OCI-LY7 (cell line): ENCODE measurements around the gene ZCCHC10. TPM values are rescaled to one million over a fixed set of nuclear protein-coding genes. Genes with fewer than 3 reads are reported as not detected.

Experiments used
- BruUV-seq: library from RNA; stranded (reverse); fragments of 400-500 nt; replicated peaks from 2 replicates; lab custom pipeline; 2021; lab: Mats Ljungman, UMichigan
- CTCF ChIA-PET: fragments of 300-600 bp; sonication (Branson Sonifier 250); formaldehyde crosslinking; loops from one replicate; lab custom pipeline; 2022; ENCODE audit warnings: antibody characterized with exemption; ENCODE audit not compliant: unreplicated experiment; lab: Charles Lee
- POLR2A ChIA-PET: fragments of 300-600 bp; sonication (Branson Sonifier 250); formaldehyde crosslinking; loops from one replicate; lab custom pipeline; 2022; ENCODE audit warnings: antibody characterized with exemption; lab: Charles Lee
- DNase-seq: peaks from one replicate; pipeline ENCODE4 v3.0.0-alpha.2; 2015; ENCODE audit warnings: low spot score
- H2AFZ ChIP-seq: fragments of 200-600 bp; sonication (generic), shearing (Covaris generic); 2 replicates; pipeline ENCODE4 v1.6.1; 2014; ENCODE audit warnings: mild to moderate bottlenecking, antibody characterized with exemption, low read length, moderate library complexity
- H3K27ac ChIP-seq: fragments of 200-600 bp; sonication (generic); 2 replicates; pipeline ENCODE4 v1.5.1; 2014; ENCODE audit warnings: mixed run types, low read depth, mild to moderate bottlenecking, moderate library complexity, low read length, inconsistent platforms; ENCODE audit not compliant: poor library complexity, severe bottlenecking
- H3K36me3 ChIP-seq: fragments of 200-600 bp; sonication (generic); 2 replicates; pipeline ENCODE4 v1.6.1; 2014; ENCODE audit warnings: mild to moderate bottlenecking, antibody characterized with exemption, low read length, moderate library complexity, mixed read lengths; ENCODE audit not compliant: insufficient read depth
- H3K4me1 ChIP-seq: fragments of 200-600 bp; sonication (generic); 2 replicates; pipeline ENCODE4 v1.5.1; 2014; ENCODE audit warnings: mild to moderate bottlenecking, low read length; ENCODE audit not compliant: insufficient read depth, poor library complexity, severe bottlenecking
- H3K4me2 ChIP-seq: fragments of 200-600 bp; sonication (generic); 2 replicates; pipeline ENCODE4 v1.6.1; 2014; ENCODE audit warnings: mild to moderate bottlenecking, low read length
- H3K4me3 ChIP-seq: fragments of 200-600 bp; sonication (generic); 2 replicates; pipeline ENCODE4 v1.5.1; 2014; ENCODE audit warnings: mild to moderate bottlenecking, low read depth, low read length; ENCODE audit not compliant: poor library complexity, severe bottlenecking
- H3K79me2 ChIP-seq: fragments of 200-600 bp; sonication (generic); 2 replicates; pipeline ENCODE4 v1.6.1; 2016; ENCODE audit warnings: low read depth, mild to moderate bottlenecking, low read length, moderate library complexity, mixed read lengths; ENCODE audit not compliant: insufficient read depth
- H3K9me2 ChIP-seq: fragments of 200-600 bp; sonication (generic); 2 replicates; pipeline ENCODE4 v1.6.1; 2016; ENCODE audit warnings: mild to moderate bottlenecking, low read length, mixed read lengths; ENCODE audit not compliant: insufficient read depth
- H3K9me3 ChIP-seq: fragments of 200-600 bp; sonication (generic); 2 replicates; pipeline ENCODE4 v1.6.1; 2014; ENCODE audit warnings: mild to moderate bottlenecking, mixed run types, low read length, mixed read lengths
- H4K20me1 ChIP-seq: fragments of 200-600 bp; sonication (generic); 2 replicates; pipeline ENCODE4 v1.6.1; 2014; ENCODE audit warnings: mild to moderate bottlenecking, antibody characterized with exemption, low read length, moderate library complexity, mixed read lengths; ENCODE audit not compliant: insufficient read depth
- EZH2phosphoT487 ChIP-seq: fragments of 200-600 bp; sonication (generic); IDR thresholded peaks from 2 replicates; pipeline ENCODE4 v1.6.1; 2018; ENCODE audit warnings: low read depth, borderline replicate concordance, mild to moderate bottlenecking, mixed run types, antibody characterized with exemption, low read length, moderate library complexity, mixed read lengths
- intact Hi-C: fragments of 100-400 bp; cut with micrococcal nuclease; formaldehyde crosslinking; loops from one replicate; pipeline ENCODE4 v1.10.0; 2022; ENCODE audit not compliant: unreplicated experiment
- total RNA-seq, 2 experiments: library from RNA; depleted of rRNA in 1 of 2; stranded (reverse); fragments of >200 nt in 1 of 2; shearing (Covaris generic) in 1 of 2; gene quantifications; 2 replicates each; pipeline ENCODE4 v1.2.3, GENCODE V29; 2014 to 2022
- TF ChIP-seq, protein P1 (sequence below): fragments of 200-600 bp; sonication (generic); conservative IDR thresholded peaks from 2 replicates; pipeline ENCODE4 v1.5.1; 2014; ENCODE audit warnings: mild to moderate bottlenecking, antibody characterized with exemption, low read length, moderate library complexity, mixed read lengths

Gene ZCCHC10
- total RNA-seq, 2 experiments from 2014 or later: 27.2 to 45.4 TPM

- Histone ChIP-seq H4K20me1 (peaks cover 10% of the 10 kb centered on the region), H3K36me3 (peaks cover 44% of the 10 kb centered on the region), H3K4me2 (peak within 1 kb of the TSS; percentile 93), H2AFZ (peak within 1 kb of the TSS; percentile 30; the same call in 1 of the 2 replicates), H3K9me2 (no peaks in the 10 kb centered on the region), H3K4me1 (peaks cover 38% of the 10 kb centered on the region), H3K27ac (peak within 1 kb of the TSS; percentile 97), H3K79me2 (peaks cover 70% of the 10 kb centered on the region), H3K4me3 (peak within 1 kb of the TSS; percentile 99), H3K9me3 (no peaks in the 10 kb centered on the region)
- DNase-seq: peak; percentile 100
- BruUV-seq: no TSS peak
- TF ChIP-seq, protein P1, sequence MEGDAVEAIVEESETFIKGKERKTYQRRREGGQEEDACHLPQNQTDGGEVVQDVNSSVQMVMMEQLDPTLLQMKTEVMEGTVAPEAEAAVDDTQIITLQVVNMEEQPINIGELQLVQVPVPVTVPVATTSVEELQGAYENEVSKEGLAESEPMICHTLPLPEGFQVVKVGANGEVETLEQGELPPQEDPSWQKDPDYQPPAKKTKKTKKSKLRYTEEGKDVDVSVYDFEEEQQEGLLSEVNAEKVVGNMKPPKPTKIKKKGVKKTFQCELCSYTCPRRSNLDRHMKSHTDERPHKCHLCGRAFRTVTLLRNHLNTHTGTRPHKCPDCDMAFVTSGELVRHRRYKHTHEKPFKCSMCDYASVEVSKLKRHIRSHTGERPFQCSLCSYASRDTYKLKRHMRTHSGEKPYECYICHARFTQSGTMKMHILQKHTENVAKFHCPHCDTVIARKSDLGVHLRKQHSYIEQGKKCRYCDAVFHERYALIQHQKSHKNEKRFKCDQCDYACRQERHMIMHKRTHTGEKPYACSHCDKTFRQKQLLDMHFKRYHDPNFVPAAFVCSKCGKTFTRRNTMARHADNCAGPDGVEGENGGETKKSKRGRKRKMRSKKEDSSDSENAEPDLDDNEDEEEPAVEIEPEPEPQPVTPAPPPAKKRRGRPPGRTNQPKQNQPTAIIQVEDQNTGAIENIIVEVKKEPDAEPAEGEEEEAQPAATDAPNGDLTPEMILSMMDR: no peak
- no peak for TF ChIP-seq EZH2phosphoT487
- intact Hi-C loops: loop anchor here (1.0 to 2.0 kb wide), 3 partner anchors 18 to 89 kb away; partner anchors contain the start of gene AFF4
- ChIA-PET CTCF (interaction anchor here (0.7 to 1.2 kb wide), 2 partner anchors 14 to 921 kb away, joined by 3 read pairs; no protein-coding TSS in a partner anchor), POLR2A (interaction anchor here (0.6 to 5.9 kb wide), 17 partner anchors 9 to 952 kb away, joined by 3 to 70 read pairs (median 4); partner anchors contain the start of genes AFF4 and ZCCHC10)
These were observed 25.4 kb upstream of the ZCCHC10 start, which contains the start of gene HSPA4 for GRCh38 chr5:133051542-133052316. TSS of gene HSPA4 (plus strand) at chr5:133052013. CDS start at chr5:133052251, 238 bp downstream.

GRCh38 chr5:133051061-133051541 lies 24.8 kb upstream of the ZCCHC10 start:
- H3K4me2 ChIP-seq: peak overlapping the region; percentile 93
- peak overlapping the region; percentile 99 for H3K4me3 ChIP-seq
- no peaks in the 10 kb centered on the region for H3K9me2 ChIP-seq
- H3K9me3 ChIP-seq: no peaks in the 10 kb centered on the region
- peak overlapping the region; percentile 30; the same call in 1 of the 2 replicates for H2AFZ ChIP-seq
- TSS peak; percentile 93 for BruUV-seq
- ChIA-PET CTCF (interaction anchor here (0.7 to 1.2 kb wide), 2 partner anchors 13 to 922 kb away, joined by 3 read pairs; no protein-coding TSS in a partner anchor), POLR2A (interaction anchor here (0.6 to 5.9 kb wide), 13 partner anchors 8 to 58 kb away, joined by 3 to 70 read pairs (median 4); partner anchors contain the start of gene ZCCHC10)
- peaks cover 38% of the 10 kb centered on the region for H3K36me3 ChIP-seq
- peaks cover 10% of the 10 kb centered on the region for H4K20me1 ChIP-seq
- intact Hi-C loops: loop anchor here (1.0 to 2.0 kb wide), 3 partner anchors 18 to 88 kb away; partner anchors contain the start of gene AFF4
- peaks cover 64% of the 10 kb centered on the region for H3K79me2 ChIP-seq
- TF ChIP-seq, protein P1: no peak
- TF ChIP-seq EZH2phosphoT487: no peak
- peaks cover 39% of the 10 kb centered on the region for H3K4me1 ChIP-seq
- no peak for DNase-seq
- H3K27ac ChIP-seq: peak overlapping the region; percentile 97
